ENCODE results near the gene TCN2. TPM values are rescaled to one million over a fixed set of nuclear protein-coding genes. Genes with fewer than 3 reads are reported as not detected.
A peak's percentile ranks its signal among the peaks of the same experiment; 100 is the strongest.

The TCN2 gene
- total RNA-seq, 2 experiments from 2014 or later: 3.8 TPM; not detected in 1

DNA sequence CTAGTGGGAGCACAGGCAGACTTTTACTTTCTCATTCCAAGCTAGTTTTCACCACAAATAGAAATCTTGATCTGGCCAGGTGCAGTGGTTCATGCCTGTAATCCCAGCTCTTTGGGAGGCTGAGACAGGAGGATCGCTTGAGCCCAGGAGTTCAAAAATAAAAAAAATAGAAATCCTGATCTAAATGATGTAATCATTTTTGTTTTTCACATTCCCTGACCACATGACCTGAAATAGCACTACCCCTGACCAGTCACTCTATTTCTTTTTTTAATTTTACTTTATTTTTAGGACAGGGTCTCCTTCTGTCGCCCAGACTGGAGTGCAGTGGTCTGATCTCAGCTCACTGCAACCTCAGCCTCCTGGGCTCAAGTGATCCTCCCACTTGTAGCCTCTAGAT is 2.3 kb upstream of the TCN2 start:
- Histone ChIP-seq H3K9me3 (ENCODE audit: low read length) (no peaks in the 10 kb centered on the region), H3K27ac (ENCODE audit: low read depth, low read length, poor library complexity, severe bottlenecking) (no peak overlapping the region), H3K4me2 (ENCODE audit: low read length) (no peak overlapping the region), H2AFZ (ENCODE audit: low read length) (no peak overlapping the region), H3K4me3 (ENCODE audit: low read depth, low read length, poor library complexity, severe bottlenecking) (no peak overlapping the region), H3K79me2 (ENCODE audit: insufficient read depth, low read depth, low read length) (no peaks in the 10 kb centered on the region), H3K36me3 (ENCODE audit: insufficient read depth, low read length) (no peaks in the 10 kb centered on the region), H4K20me1 (ENCODE audit: insufficient read depth, low read length) (no peaks in the 10 kb centered on the region), H3K4me1 (ENCODE audit: insufficient read depth, low read length, poor library complexity, severe bottlenecking) (peaks cover 36% of the 10 kb centered on the region), H3K9me2 (ENCODE audit: insufficient read depth, low read length) (no peaks in the 10 kb centered on the region)
- CTCF ChIA-PET (ENCODE audit: unreplicated experiment): no interaction called here
- intact Hi-C loops (cut with micrococcal nuclease; ENCODE audit: unreplicated experiment): loop anchor here (5.0 kb wide), 1 partner anchor 167 kb away; no protein-coding TSS in a partner anchor
- POLR2A ChIA-PET: no interaction called here
- no TSS peak for BruUV-seq (replicated peaks)
- no peak for DNase-seq (ENCODE audit: low spot score)
- TF ChIP-seq, protein P1, sequence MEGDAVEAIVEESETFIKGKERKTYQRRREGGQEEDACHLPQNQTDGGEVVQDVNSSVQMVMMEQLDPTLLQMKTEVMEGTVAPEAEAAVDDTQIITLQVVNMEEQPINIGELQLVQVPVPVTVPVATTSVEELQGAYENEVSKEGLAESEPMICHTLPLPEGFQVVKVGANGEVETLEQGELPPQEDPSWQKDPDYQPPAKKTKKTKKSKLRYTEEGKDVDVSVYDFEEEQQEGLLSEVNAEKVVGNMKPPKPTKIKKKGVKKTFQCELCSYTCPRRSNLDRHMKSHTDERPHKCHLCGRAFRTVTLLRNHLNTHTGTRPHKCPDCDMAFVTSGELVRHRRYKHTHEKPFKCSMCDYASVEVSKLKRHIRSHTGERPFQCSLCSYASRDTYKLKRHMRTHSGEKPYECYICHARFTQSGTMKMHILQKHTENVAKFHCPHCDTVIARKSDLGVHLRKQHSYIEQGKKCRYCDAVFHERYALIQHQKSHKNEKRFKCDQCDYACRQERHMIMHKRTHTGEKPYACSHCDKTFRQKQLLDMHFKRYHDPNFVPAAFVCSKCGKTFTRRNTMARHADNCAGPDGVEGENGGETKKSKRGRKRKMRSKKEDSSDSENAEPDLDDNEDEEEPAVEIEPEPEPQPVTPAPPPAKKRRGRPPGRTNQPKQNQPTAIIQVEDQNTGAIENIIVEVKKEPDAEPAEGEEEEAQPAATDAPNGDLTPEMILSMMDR (conservative IDR thresholded peaks at IDR 0.05; ENCODE audit: low read length): no peak
- no peak for TF ChIP-seq EZH2phosphoT487 (IDR thresholded peaks at IDR 0.05; ENCODE audit: borderline replicate concordance, low read depth, low read length)

DNA sequence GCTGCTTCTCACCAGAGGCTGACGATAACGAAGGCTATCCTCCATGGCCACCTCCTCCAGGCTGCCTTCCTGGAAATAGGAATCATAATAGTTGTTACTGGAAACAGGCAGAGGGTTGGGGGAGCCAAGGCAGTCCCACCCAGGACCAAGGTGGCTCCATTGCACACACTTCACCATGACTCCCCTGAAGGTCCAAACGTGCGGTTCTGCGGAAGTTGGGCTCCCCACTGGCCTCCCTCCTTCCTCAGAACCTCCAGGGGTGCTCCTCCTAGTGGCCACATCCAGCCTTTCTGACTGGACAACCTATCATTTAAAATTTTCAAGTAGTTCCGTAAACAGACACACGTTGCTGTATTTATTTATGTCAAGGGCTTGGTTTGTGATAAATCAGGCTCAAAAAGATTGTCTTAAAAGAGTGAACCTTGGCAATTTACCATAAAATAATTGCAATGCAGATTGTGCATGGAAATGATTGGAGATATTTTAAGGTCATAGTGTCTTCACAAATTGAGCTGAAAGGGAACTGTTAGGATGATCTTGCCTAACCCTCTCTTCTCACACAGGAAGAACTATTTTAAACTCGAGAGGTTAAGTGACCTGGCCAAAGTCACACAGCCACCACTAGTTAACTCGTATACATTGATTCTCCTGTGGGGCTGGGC is 1.4 kb upstream of the TCN2 start:
- Histone ChIP-seq H3K27ac (ENCODE audit: low read depth, low read length, poor library complexity, severe bottlenecking) (no peak overlapping the region), H3K4me2 (ENCODE audit: low read length) (peak overlapping the region; percentile 68), H3K79me2 (ENCODE audit: insufficient read depth, low read depth, low read length) (no peaks in the 10 kb centered on the region), H3K36me3 (ENCODE audit: insufficient read depth, low read length) (no peaks in the 10 kb centered on the region), H3K9me3 (ENCODE audit: low read length) (no peaks in the 10 kb centered on the region), H2AFZ (ENCODE audit: low read length) (peak overlapping the region; percentile 98), H3K4me3 (ENCODE audit: low read depth, low read length, poor library complexity, severe bottlenecking) (peak overlapping the region; percentile 13), H3K9me2 (ENCODE audit: insufficient read depth, low read length) (no peaks in the 10 kb centered on the region), H3K4me1 (ENCODE audit: insufficient read depth, low read length, poor library complexity, severe bottlenecking) (peaks cover 36% of the 10 kb centered on the region), H4K20me1 (ENCODE audit: insufficient read depth, low read length) (no peaks in the 10 kb centered on the region)
- POLR2A ChIA-PET: interaction anchor here (0.6 to 1.1 kb wide), 2 partner anchors 14 to 1598 kb away, joined by 3 to 7 read pairs; partner anchors contain the start of gene PES1
- intact Hi-C loops (cut with micrococcal nuclease; ENCODE audit: unreplicated experiment): loop anchor here (5.0 kb wide), 1 partner anchor 168 kb away; no protein-coding TSS in a partner anchor
- TF ChIP-seq, protein P1 (conservative IDR thresholded peaks at IDR 0.05; ENCODE audit: low read length): peak; percentile 88
- no peak for TF ChIP-seq EZH2phosphoT487 (IDR thresholded peaks at IDR 0.05; ENCODE audit: borderline replicate concordance, low read depth, low read length)
- DNase-seq (ENCODE audit: low spot score): peak; percentile 68
- BruUV-seq (replicated peaks): no TSS peak
- CTCF ChIA-PET (ENCODE audit: unreplicated experiment): no interaction called here
